Measurements from ENCODE around the gene OVCH1. TPM values are rescaled to one million over a fixed set of nuclear protein-coding genes. Genes with fewer than 3 reads are reported as not detected.

The OVCH1 gene
- total RNA-seq, 1 donor from 2014 or later, result 2.6 TPM

GRCh38 chr12:29503283-29503682, 5.8 kb upstream of the OVCH1 start:
- no peaks in the 10 kb centered on the region for H3K4me1 ChIP-seq
- H3K36me3 ChIP-seq, result peaks cover 0 to 28% of the 10 kb centered on the region in 2 donors
- intact Hi-C loops (cut with DNase I), result loop anchor here (10.0 kb wide), 1 partner anchor 782 kb away; no protein-coding TSS in a partner anchor
- H3K27ac ChIP-seq, result no peak overlapping the region
- H3K27me3 ChIP-seq, result no peaks in the 10 kb centered on the region
- no peak for DNase-seq (ENCODE audit: low spot score in 2 of 2)
- no peaks in the 10 kb centered on the region for H3K9me3 ChIP-seq
- H3K4me3 ChIP-seq, result no peak overlapping the region
- no peak for TF ChIP-seq CTCF (IDR thresholded peaks at IDR 0.05)

GRCh38 chr12:29499235-29499634, 1.7 kb upstream of the OVCH1 start:
- H3K27me3 ChIP-seq, result no peaks in the 10 kb centered on the region
- no peaks in the 10 kb centered on the region for H3K9me3 ChIP-seq
- H3K36me3 ChIP-seq, result peaks cover 0 to 6% of the 10 kb centered on the region in 2 donors
- no peak overlapping the region for H3K27ac ChIP-seq
- DNase-seq (ENCODE audit: low spot score in 2 of 2), result no peak
- no peak overlapping the region for H3K4me3 ChIP-seq
- TF ChIP-seq CTCF (IDR thresholded peaks at IDR 0.05), result no peak
- no peaks in the 10 kb centered on the region for H3K4me1 ChIP-seq
- intact Hi-C loops (cut with DNase I), result no loop called here

GRCh38 chr12:29492891-29493290, 4.6 kb downstream of the OVCH1 start:
- H3K36me3 ChIP-seq, result peaks cover 0 to 4% of the 10 kb centered on the region in 2 donors
- intact Hi-C loops (cut with DNase I), result no loop called here
- H3K9me3 ChIP-seq, result no peaks in the 10 kb centered on the region
- H3K27ac ChIP-seq, result no peak overlapping the region
- H3K27me3 ChIP-seq, result no peaks in the 10 kb centered on the region
- no peak for TF ChIP-seq CTCF (IDR thresholded peaks at IDR 0.05)
- no peak for DNase-seq (ENCODE audit: low spot score in 2 of 2)
- no peaks in the 10 kb centered on the region for H3K4me1 ChIP-seq
- H3K4me3 ChIP-seq, result no peak overlapping the region

GRCh38 chr12:29486972-29487371, 10.5 kb downstream of the OVCH1 start:
- H3K4me3 ChIP-seq, result no peak overlapping the region
- H3K27me3 ChIP-seq, result no peaks in the 10 kb centered on the region
- peaks cover 0 to 8% of the 10 kb centered on the region in 2 donors for H3K36me3 ChIP-seq
- no peak for DNase-seq (ENCODE audit: low spot score in 2 of 2)
- H3K27ac ChIP-seq, result no peak overlapping the region
- no peak for TF ChIP-seq CTCF (IDR thresholded peaks at IDR 0.05)
- intact Hi-C loops (cut with DNase I), result no loop called here
- no peaks in the 10 kb centered on the region for H3K9me3 ChIP-seq
- no peaks in the 10 kb centered on the region for H3K4me1 ChIP-seq

GRCh38 chr12:29463198-29463597, 34.3 kb downstream of the OVCH1 start:
- H3K36me3 ChIP-seq, result peaks cover 0 to 3% of the 10 kb centered on the region in 2 donors
- no peaks in the 10 kb centered on the region for H3K27me3 ChIP-seq
- H3K27ac ChIP-seq, result no peak overlapping the region
- intact Hi-C loops (cut with DNase I), result no loop called here
- no peaks in the 10 kb centered on the region for H3K9me3 ChIP-seq
- no peak for DNase-seq (ENCODE audit: low spot score in 2 of 2)
- TF ChIP-seq CTCF (IDR thresholded peaks at IDR 0.05), result no peak
- H3K4me1 ChIP-seq, result no peaks in the 10 kb centered on the region
- no peak overlapping the region for H3K4me3 ChIP-seq

GRCh38 chr12:29460082-29460481, 37.4 kb downstream of the OVCH1 start:
- TF ChIP-seq CTCF (IDR thresholded peaks at IDR 0.05), result no peak
- Histone ChIP-seq H3K9me3 (no peaks in the 10 kb centered on the region), H3K27me3 (no peaks in the 10 kb centered on the region), H3K4me3 (no peak overlapping the region), H3K36me3 (no peaks in the 10 kb centered on the region), H3K4me1 (no peaks in the 10 kb centered on the region), H3K27ac (no peak overlapping the region)
- DNase-seq (ENCODE audit: low spot score in 2 of 2), result no peak
- intact Hi-C loops (cut with DNase I), result no loop called here

Measured in ascending aorta (tissue), 2 donors.